ENCODE measurements around the gene MAN1A1.

Gene MAN1A1

GRCh38 chr6:119327810-119328209, 21.8 kb downstream of the MAN1A1 start:
- H3K4me3 ChIP-seq (ENCODE audit: low read length), result no peak overlapping the region
- TF ChIP-seq, protein P1, sequence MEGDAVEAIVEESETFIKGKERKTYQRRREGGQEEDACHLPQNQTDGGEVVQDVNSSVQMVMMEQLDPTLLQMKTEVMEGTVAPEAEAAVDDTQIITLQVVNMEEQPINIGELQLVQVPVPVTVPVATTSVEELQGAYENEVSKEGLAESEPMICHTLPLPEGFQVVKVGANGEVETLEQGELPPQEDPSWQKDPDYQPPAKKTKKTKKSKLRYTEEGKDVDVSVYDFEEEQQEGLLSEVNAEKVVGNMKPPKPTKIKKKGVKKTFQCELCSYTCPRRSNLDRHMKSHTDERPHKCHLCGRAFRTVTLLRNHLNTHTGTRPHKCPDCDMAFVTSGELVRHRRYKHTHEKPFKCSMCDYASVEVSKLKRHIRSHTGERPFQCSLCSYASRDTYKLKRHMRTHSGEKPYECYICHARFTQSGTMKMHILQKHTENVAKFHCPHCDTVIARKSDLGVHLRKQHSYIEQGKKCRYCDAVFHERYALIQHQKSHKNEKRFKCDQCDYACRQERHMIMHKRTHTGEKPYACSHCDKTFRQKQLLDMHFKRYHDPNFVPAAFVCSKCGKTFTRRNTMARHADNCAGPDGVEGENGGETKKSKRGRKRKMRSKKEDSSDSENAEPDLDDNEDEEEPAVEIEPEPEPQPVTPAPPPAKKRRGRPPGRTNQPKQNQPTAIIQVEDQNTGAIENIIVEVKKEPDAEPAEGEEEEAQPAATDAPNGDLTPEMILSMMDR (IDR thresholded peaks at IDR 0.05; ENCODE audit: insufficient read depth, low read depth, low read length, missing control alignments), result no peak
- no peak for DNase-seq (ENCODE audit: low read depth)

GRCh38 chr6:119326291-119327005, 23.1 kb downstream of the MAN1A1 start:
- no peak for DNase-seq (ENCODE audit: low read depth)
- TF ChIP-seq, protein P1 (IDR thresholded peaks at IDR 0.05; ENCODE audit: insufficient read depth, low read depth, low read length, missing control alignments), result no peak
- H3K4me3 ChIP-seq (ENCODE audit: low read length), result no peak overlapping the region

GRCh38 chr6:119325559-119326265, 23.8 kb downstream of the MAN1A1 start:
- no peak overlapping the region for H3K4me3 ChIP-seq (ENCODE audit: low read length)
- no peak for DNase-seq (ENCODE audit: low read depth)

GRCh38 chr6:119324718-119325117, 24.8 kb downstream of the MAN1A1 start:
- no peak overlapping the region for H3K4me3 ChIP-seq (ENCODE audit: low read length)
- TF ChIP-seq, protein P1 (IDR thresholded peaks at IDR 0.05; ENCODE audit: insufficient read depth, low read depth, low read length, missing control alignments), result no peak
- DNase-seq (ENCODE audit: low read depth), result no peak

More at GRCh38 chr6:119325559-119326265, 23.8 kb downstream of the MAN1A1 start:
- TF ChIP-seq, protein P1 (IDR thresholded peaks at IDR 0.05; ENCODE audit: insufficient read depth, low read depth, low read length, missing control alignments), result no peak

GRCh38 chr6:119323931-119324330, 25.6 kb downstream of the MAN1A1 start:
- TF ChIP-seq, protein P1 (IDR thresholded peaks at IDR 0.05; ENCODE audit: insufficient read depth, low read depth, low read length, missing control alignments), result no peak
- DNase-seq (ENCODE audit: low read depth), result peak; percentile 15
- no peak overlapping the region for H3K4me3 ChIP-seq (ENCODE audit: low read length)

GRCh38 chr6:119323478-119323877, 26.1 kb downstream of the MAN1A1 start:
- DNase-seq (ENCODE audit: low read depth), result peak; percentile 30
- H3K4me3 ChIP-seq (ENCODE audit: low read length), result no peak overlapping the region
- TF ChIP-seq, protein P1 (IDR thresholded peaks at IDR 0.05; ENCODE audit: insufficient read depth, low read depth, low read length, missing control alignments), result no peak
